Choroid plexus epithelial cell (primary cell): ENCODE measurements around the gene SLC16A1.

Experiments used
- DNase-seq: peaks from one replicate; pipeline ENCODE4 v3.0.0-alpha.2; 2010; ENCODE audit warnings: low read depth
- H3K4me3 ChIP-seq: 2 replicates; pipeline ENCODE4 v1.5.1; 2011; ENCODE audit warnings: low read depth, mild to moderate bottlenecking, control low read depth, low read length, moderate library complexity
- CTCF ChIP-seq: conservative IDR thresholded peaks from 2 replicates; pipeline ENCODE4 v1.5.1; 2011; ENCODE audit warnings: low read depth, mild to moderate bottlenecking, control low read depth, inconsistent platforms, low read length, moderate library complexity

SLC16A1 gene

GRCh38 chr1:112950426-112950825 is 5.6 kb downstream of the SLC16A1 start:
- no peak for DNase-seq
- no peak overlapping the region for H3K4me3 ChIP-seq
- TF ChIP-seq CTCF = no peak

GRCh38 chr1:112946683-112947082 is 9.3 kb downstream of the SLC16A1 start:
- H3K4me3 ChIP-seq = no peak overlapping the region
- TF ChIP-seq CTCF = no peak
- no peak for DNase-seq

GRCh38 chr1:112939810-112940209 is 16.2 kb downstream of the SLC16A1 start:
- TF ChIP-seq CTCF = no peak
- no peak for DNase-seq

GRCh38 chr1:112938210-112938609 is 17.8 kb downstream of the SLC16A1 start:
- DNase-seq = peak; percentile 49
- H3K4me3 ChIP-seq = no peak overlapping the region
- TF ChIP-seq CTCF = no peak

More at GRCh38 chr1:112939810-112940209, 16.2 kb downstream of the SLC16A1 start:
- H3K4me3 ChIP-seq = no peak overlapping the region

- TF ChIP-seq CTCF = no peak
- no peak for DNase-seq
- H3K4me3 ChIP-seq = no peak overlapping the region
Observed at GRCh38 chr1:112937495-112937894, 18.5 kb downstream of the SLC16A1 start.

- no peak for TF ChIP-seq CTCF
- no peak overlapping the region for H3K4me3 ChIP-seq
- DNase-seq = peak; percentile 19
Observed at GRCh38 chr1:112937070-112937469, 18.9 kb downstream of the SLC16A1 start.

- DNase-seq = peak; percentile 89
- TF ChIP-seq CTCF = no peak
- no peak overlapping the region for H3K4me3 ChIP-seq
Observed at GRCh38 chr1:112935461-112936111, 20.4 kb downstream of the SLC16A1 start.
